Right atrium auricular region (tissue), 2 donors: ENCODE measurements around the gene IL11RA. TPM values are rescaled to one million over a fixed set of nuclear protein-coding genes. Genes with fewer than 3 reads are reported as not detected.

ENCODE experiments used
- DNase-seq: peaks from one replicate; pipeline ENCODE4 v3.0.0-alpha.2; 2019; ENCODE audit warnings: low spot score
- H3K27ac ChIP-seq, 2 donors: fragments of 200-600 bp; sonication (generic); 1 replicate in 1 of 2; 2 replicates in 1 of 2; pipeline ENCODE4 v1.5.1; 2016 to 2019
- H3K27me3 ChIP-seq, 2 donors: fragments of 200-600 bp; sonication (generic); one replicate each; pipeline versions ENCODE4 v1.5.1 to v1.6.0; 2017 to 2019
- H3K36me3 ChIP-seq: fragments of 200-600 bp; sonication (generic); one replicate; pipeline ENCODE4 v1.5.1; 2016
- H3K4me1 ChIP-seq, 2 donors: fragments of 200-600 bp; sonication (generic); one replicate each; pipeline versions ENCODE4 v1.5.1 to v1.6.0; 2017 to 2019
- H3K4me3 ChIP-seq, 2 donors: fragments of 200-600 bp; sonication (generic); 1 replicate in 1 of 2; 2 replicates in 1 of 2; pipeline ENCODE4 v1.5.1; 2017 to 2019; ENCODE audit warnings: mild to moderate bottlenecking in 1 of 2, moderate library complexity in 1 of 2
- H3K9me3 ChIP-seq, 2 donors: fragments of 200-600 bp; sonication (generic); one replicate each; pipeline ENCODE4 v1.5.1; 2019
- total RNA-seq, 2 donors: library from RNA; depleted of rRNA; stranded (reverse); fragments of >200 nt; gene quantifications; one replicate each; pipeline ENCODE4 v1.1.0, GENCODE V29; 2016
- TF ChIP-seq, protein P1 (sequence below), 2 donors: fragments of 200-600 bp; sonication (generic); IDR thresholded peaks; one replicate each; pipeline ENCODE4 v1.5.1; 2019; ENCODE audit warnings: antibody characterized with exemption in 2 of 2

IL11RA gene
- total RNA-seq, 2 donors from 2014 or later: 58.2 to 108 TPM

DNA sequence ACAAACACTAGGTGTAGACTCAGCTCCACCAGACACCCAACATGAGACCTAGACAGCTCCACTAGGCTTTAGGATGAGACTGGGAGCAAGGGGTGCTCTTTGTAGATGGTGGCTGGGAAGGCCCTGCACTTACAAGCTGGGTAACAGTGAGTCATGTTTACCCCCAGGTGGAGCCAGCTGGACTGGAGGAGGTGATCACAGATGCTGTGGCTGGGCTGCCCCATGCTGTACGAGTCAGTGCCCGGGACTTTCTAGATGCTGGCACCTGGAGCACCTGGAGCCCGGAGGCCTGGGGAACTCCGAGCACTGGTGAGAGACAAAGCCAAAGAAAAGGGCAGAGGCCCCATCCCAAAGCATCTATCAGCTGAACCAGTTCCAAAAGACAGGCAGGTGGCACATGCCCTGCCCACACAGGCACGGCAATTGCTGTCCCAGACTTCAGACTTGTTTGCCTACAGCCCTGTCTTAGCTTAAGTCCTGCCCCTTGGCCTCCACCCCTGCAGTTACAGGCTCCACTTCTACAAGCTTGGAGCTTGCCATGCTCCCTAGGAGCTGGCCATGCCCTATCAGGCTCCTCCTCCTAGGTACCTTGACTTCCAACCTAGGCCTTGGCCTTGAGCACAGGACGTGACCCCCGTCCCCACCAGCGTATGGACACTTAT lies 7.7 kb downstream of the IL11RA start:
- H3K4me1 ChIP-seq: peaks cover 0 to 29% of the 10 kb centered on the region in 2 donors
- TF ChIP-seq, protein P1, sequence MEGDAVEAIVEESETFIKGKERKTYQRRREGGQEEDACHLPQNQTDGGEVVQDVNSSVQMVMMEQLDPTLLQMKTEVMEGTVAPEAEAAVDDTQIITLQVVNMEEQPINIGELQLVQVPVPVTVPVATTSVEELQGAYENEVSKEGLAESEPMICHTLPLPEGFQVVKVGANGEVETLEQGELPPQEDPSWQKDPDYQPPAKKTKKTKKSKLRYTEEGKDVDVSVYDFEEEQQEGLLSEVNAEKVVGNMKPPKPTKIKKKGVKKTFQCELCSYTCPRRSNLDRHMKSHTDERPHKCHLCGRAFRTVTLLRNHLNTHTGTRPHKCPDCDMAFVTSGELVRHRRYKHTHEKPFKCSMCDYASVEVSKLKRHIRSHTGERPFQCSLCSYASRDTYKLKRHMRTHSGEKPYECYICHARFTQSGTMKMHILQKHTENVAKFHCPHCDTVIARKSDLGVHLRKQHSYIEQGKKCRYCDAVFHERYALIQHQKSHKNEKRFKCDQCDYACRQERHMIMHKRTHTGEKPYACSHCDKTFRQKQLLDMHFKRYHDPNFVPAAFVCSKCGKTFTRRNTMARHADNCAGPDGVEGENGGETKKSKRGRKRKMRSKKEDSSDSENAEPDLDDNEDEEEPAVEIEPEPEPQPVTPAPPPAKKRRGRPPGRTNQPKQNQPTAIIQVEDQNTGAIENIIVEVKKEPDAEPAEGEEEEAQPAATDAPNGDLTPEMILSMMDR (IDR thresholded peaks at IDR 0.05): no peak
- H3K4me3 ChIP-seq: no peak overlapping the region
- peaks cover 7% of the 10 kb centered on the region for H3K36me3 ChIP-seq
- no peak overlapping the region for H3K27ac ChIP-seq
- H3K9me3 ChIP-seq: no peaks in the 10 kb centered on the region
- no peaks in the 10 kb centered on the region for H3K27me3 ChIP-seq
- no peak for DNase-seq

DNA sequence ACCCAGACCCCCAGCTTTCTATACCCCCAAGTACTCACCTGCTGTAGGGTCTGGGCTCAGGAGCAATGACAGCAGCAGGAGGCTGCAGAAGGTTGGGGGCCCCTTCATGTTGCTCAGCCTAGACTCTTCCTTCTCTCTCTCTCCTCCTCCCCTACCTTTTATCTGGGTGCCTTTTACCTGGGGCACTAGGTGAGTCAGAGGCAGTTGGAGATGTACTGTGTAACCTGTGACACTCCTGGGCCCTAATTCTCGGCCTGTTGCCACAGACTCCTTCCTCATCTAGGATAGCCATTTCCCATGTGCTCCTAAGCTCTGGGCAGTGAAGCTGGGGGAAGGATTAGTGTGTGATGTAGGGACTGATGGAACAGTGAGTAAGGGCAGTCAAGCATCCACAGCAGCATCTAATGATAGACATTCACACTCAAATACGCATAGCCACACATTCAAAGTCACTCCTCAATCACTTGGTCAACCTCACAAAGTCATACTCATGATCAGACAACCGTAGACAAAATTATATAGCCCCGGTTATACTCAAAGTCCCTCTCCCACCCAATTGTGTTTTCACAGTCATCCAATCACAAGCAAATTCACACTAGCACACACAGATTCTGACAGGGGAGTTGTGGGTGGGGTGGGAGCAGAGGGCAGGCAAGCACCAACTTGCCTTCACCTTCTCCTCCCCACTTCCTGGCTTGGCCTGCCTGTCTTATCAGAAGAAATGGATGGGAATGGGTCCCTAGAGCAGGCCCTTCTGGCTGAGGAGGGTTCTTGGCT lies 10.7 kb downstream of the IL11RA start, which contains the start of gene CCL27:
TSS of gene CCL27 (minus strand) at position 132 of the 777 bp plus-strand sequence. CDS start at position 108, 24 bp downstream.
- no peaks in the 10 kb centered on the region for H3K27me3 ChIP-seq
- H3K36me3 ChIP-seq: peaks cover 7% of the 10 kb centered on the region
- TF ChIP-seq, protein P1 (IDR thresholded peaks at IDR 0.05): no peak
- no peak for DNase-seq
- H3K9me3 ChIP-seq: no peaks in the 10 kb centered on the region
- no peak within 1 kb of the TSS for H3K27ac ChIP-seq
- H3K4me3 ChIP-seq: no peak within 1 kb of the TSS
- peaks cover 0 to 20% of the 10 kb centered on the region in 2 donors for H3K4me1 ChIP-seq

DNA sequence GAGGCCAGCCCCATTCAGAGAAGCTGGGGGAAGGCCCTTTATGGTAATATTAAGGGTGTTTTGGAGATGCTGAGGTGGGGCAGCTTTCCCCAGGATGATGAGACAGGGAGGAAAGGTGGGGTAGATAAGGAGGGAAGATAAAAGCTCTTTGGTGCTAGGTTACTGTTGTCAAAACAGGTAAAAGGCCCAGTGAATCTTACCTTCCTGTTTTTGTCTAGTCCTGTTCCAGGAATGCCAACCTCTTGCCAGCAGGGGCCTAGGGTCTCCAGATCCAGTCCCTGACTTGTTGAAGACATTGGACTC lies 11.3 kb downstream of the IL11RA start:
- H3K27me3 ChIP-seq: no peaks in the 10 kb centered on the region
- no peak for DNase-seq
- no peak overlapping the region for H3K4me3 ChIP-seq
- H3K27ac ChIP-seq: no peak overlapping the region
- peaks cover 0 to 20% of the 10 kb centered on the region in 2 donors for H3K4me1 ChIP-seq
- TF ChIP-seq, protein P1 (IDR thresholded peaks at IDR 0.05): no peak
- H3K36me3 ChIP-seq: peaks cover 7% of the 10 kb centered on the region
- H3K9me3 ChIP-seq: no peaks in the 10 kb centered on the region

DNA sequence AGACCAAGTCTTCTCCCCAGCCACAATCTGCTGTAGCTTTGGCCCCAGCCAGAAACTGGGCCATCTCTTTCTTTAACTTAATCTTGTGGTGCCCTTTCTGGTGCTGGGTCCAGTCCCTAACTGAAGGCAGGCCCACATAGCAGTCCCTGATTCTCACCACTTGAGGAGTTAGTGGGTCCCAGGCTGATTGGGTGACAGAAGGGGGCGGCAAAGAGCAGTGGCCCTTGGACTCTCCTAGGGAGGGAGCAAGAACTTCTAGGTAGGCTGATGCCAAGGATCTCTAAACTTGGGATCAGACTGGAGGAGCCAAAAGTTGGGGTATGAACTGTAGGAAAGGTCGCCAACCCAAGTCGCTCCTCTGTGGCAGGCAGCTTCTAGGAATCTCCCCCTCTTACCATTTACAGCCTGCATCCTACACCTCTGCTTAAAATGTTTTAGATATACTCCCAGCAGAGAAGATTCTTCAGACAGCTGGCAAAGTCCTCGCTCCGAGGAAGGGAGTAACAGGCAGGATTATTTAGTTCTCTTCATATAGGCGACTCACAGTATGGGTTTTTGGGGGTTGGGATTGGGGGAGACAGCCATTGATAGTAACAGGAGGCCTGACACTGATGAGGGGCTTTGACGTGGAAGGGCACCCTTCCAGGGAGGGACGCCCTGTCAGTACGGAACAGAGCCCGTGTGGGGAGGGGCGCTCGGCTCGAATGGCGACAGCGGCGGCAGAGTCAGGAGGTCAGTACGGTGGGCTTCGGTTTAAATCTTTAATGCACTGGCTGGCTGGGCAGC lies 12.5 kb downstream of the IL11RA start:
- Histone ChIP-seq H3K9me3 (no peaks in the 10 kb centered on the region), H3K4me1 (peaks cover 0 to 20% of the 10 kb centered on the region in 2 donors), H3K27me3 (no peaks in the 10 kb centered on the region), H3K27ac (peak overlapping the region; percentile 99 to 100), H3K4me3 (peak overlapping the region; percentile 77 to 78), H3K36me3 (peaks cover 7% of the 10 kb centered on the region)
- TF ChIP-seq, protein P1 (IDR thresholded peaks at IDR 0.05): peak; percentile 56 to 85
- DNase-seq: peak; percentile 87

DNA sequence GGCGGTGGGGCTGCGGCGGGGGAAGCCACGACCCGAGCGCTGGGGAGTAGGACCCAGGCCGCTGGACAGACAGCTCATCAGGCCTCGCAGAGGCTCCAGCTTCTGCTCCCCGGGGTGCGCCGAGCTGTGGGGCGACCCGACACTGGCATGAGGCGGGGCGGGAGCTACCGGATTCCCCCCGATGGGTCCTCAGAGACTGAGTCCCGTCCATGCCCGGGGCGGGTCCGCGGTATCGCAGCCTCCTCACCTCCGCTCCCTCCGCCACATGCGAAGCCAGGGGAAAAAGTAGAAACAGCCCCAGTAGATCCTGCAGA lies 13.0 kb downstream of the IL11RA start:
- Histone ChIP-seq H3K27me3 (no peaks in the 10 kb centered on the region), H3K36me3 (peaks cover 6% of the 10 kb centered on the region), H3K27ac (peak overlapping the region; percentile 99 to 100), H3K9me3 (no peaks in the 10 kb centered on the region), H3K4me3 (peak overlapping the region; percentile 77 to 78), H3K4me1 (peaks cover 0 to 20% of the 10 kb centered on the region in 2 donors)
- no peak for DNase-seq
- TF ChIP-seq, protein P1 (IDR thresholded peaks at IDR 0.05): peak in 1 of 2 donors; percentile 28
